ENCODE data around the gene PPP2R5A.
"Not testable (repeated sequence)": the region's sequence is repeated elsewhere in the genome, so short reads cannot be mapped to it uniquely, and the experiment has no call there.

The PPP2R5A gene

DNA sequence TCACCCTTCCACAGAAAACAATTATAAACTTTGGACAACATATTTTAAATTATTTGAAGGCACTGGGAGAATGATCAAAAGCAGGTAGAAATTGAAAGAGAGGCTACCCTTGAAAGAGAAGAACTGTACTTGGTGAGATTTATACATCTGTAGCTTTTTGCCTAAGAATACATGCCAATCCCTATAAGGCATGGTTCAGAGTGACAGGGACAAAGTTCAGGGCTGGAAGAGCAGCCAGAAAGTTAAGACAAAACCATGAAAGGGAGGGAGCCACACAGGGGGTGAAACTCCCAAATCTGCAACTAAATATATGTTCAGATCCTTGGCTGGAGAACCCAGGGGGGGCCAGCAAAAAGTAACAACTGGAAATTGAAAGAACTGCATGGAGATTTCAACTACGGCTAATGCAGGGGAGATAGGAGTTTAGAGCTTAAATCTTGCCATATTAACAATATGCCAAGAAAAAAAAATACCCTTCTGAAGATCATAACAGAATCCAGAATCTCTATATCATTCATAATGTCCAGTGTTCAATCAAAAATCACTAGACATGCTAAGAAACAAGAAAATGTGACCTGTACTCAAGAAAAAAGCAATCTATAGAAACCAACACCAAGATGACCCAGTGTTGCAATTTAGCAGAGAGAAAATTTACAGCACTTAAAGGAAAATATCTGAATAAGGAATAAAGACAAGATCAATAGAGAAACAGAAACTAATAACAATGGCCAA, 103.9 kb downstream of the PPP2R5A start:
- no peaks in the 10 kb centered on the region for H3F3A ChIP-seq (ENCODE audit: insufficient read depth, low read length)
- TF ChIP-seq EZH2 (optimal IDR thresholded peaks at IDR 0.05; ENCODE audit: low read depth, low read length) (no peak), EZH2phosphoT487 (IDR thresholded peaks at IDR 0.05; ENCODE audit: low read length) (no peak)
- TF ChIP-seq, protein P1, sequence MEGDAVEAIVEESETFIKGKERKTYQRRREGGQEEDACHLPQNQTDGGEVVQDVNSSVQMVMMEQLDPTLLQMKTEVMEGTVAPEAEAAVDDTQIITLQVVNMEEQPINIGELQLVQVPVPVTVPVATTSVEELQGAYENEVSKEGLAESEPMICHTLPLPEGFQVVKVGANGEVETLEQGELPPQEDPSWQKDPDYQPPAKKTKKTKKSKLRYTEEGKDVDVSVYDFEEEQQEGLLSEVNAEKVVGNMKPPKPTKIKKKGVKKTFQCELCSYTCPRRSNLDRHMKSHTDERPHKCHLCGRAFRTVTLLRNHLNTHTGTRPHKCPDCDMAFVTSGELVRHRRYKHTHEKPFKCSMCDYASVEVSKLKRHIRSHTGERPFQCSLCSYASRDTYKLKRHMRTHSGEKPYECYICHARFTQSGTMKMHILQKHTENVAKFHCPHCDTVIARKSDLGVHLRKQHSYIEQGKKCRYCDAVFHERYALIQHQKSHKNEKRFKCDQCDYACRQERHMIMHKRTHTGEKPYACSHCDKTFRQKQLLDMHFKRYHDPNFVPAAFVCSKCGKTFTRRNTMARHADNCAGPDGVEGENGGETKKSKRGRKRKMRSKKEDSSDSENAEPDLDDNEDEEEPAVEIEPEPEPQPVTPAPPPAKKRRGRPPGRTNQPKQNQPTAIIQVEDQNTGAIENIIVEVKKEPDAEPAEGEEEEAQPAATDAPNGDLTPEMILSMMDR (IDR thresholded peaks at IDR 0.05; ENCODE audit: low read length) = no peak
- H4K20me1 ChIP-seq (ENCODE audit: insufficient read depth, low read length) = no peaks in the 10 kb centered on the region
- DNase-seq = no peak
- no peaks in the 10 kb centered on the region for H3K9me2 ChIP-seq (replicated peaks; ENCODE audit: insufficient read depth, low read length)
- no peak overlapping the region for H3K9ac ChIP-seq (ENCODE audit: low read length)
- H3K9me3 ChIP-seq (replicated peaks; ENCODE audit: insufficient read depth, low read length) = no peaks in the 10 kb centered on the region
- no peak overlapping the region for H2AFZ ChIP-seq (ENCODE audit: low read length)
- no peaks in the 10 kb centered on the region for H3K4me1 ChIP-seq (ENCODE audit: low read length)
- H3K27ac ChIP-seq (ENCODE audit: low read length) = no peak overlapping the region
- no peak overlapping the region for H3K4me2 ChIP-seq (ENCODE audit: low read depth, low read length)
- H3K79me2 ChIP-seq (ENCODE audit: low read length) = no peaks in the 10 kb centered on the region
- H3K27me3 ChIP-seq (replicated peaks; ENCODE audit: insufficient read depth, low read length) = no peaks in the 10 kb centered on the region
- no peak overlapping the region for H3K4me3 ChIP-seq (ENCODE audit: low read length)
- H3K36me3 ChIP-seq (replicated peaks; ENCODE audit: insufficient read depth, low read length) = no peaks in the 10 kb centered on the region

DNA sequence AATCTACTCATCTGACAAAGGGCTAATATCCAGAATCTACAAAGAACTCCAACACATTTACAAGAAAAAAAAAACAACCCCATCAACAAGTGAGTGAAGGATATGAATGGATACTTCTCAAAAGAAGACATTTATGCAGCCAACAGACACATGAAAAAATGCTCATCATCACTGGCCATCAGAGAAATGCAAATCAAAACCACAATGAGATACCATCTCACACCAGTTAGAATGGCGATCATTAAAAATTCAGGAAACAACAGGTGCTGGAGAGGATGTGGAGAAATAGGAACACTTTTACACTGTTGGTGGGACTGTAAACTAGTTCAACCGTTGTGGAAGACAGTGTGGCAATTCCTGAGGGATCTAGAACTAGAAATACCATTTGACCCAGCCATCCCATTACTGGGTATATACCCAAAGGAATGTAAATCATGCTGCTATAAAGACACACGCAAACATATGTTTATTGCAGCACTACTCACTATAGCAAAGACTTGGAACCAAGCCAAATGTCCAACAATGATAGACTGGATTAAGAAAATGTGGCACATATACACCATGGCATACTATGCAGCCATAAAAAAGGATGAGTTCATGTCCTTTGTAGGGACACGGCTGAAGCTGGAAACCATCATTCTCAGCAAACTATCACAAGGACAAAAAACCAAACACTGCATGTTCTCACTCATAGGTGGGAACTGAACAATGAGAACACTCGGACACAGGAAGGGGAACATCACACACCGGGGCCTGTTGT, 110.6 kb downstream of the PPP2R5A start:
- H3K9ac ChIP-seq (ENCODE audit: low read length) = not testable (repeated sequence)

DNA sequence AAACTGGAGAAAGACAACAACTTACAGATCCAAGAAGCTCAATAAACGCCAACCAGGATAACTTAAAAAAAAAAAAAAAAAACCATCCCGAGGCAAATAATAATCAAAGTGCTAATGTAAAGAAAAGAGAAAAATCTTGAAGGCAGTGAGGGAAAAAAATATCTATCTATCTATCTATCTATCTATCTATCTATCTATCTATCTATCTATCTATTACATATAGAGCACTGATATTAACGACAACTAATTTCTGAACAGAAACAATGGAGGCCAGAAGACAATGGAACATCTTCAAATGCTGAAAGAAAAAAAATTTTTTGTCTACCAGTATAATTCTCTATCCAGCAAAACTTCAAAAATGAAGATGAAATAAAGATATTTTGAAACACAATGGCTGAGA, 111.4 kb downstream of the PPP2R5A start:
- no peaks in the 10 kb centered on the region for H3K4me1 ChIP-seq (ENCODE audit: low read length)
- no peak overlapping the region for H3K27ac ChIP-seq (ENCODE audit: low read length)
- DNase-seq = no peak
- no peak overlapping the region for H3K4me2 ChIP-seq (ENCODE audit: low read depth, low read length)
- no peak overlapping the region for H2AFZ ChIP-seq (ENCODE audit: low read length)
- H3K36me3 ChIP-seq (replicated peaks; ENCODE audit: insufficient read depth, low read length) = no peaks in the 10 kb centered on the region
- H4K20me1 ChIP-seq (ENCODE audit: insufficient read depth, low read length) = no peaks in the 10 kb centered on the region
- TF ChIP-seq, protein P1 (IDR thresholded peaks at IDR 0.05; ENCODE audit: low read length) = no peak
- TF ChIP-seq EZH2 (optimal IDR thresholded peaks at IDR 0.05; ENCODE audit: low read depth, low read length) (no peak), EZH2phosphoT487 (IDR thresholded peaks at IDR 0.05; ENCODE audit: low read length) (no peak)
- no peaks in the 10 kb centered on the region; the same call in 1 of the 2 replicates for H3K9me3 ChIP-seq (replicated peaks; ENCODE audit: insufficient read depth, low read length)
- no peaks in the 10 kb centered on the region for H3K9me2 ChIP-seq (replicated peaks; ENCODE audit: insufficient read depth, low read length)
- no peak overlapping the region for H3K9ac ChIP-seq (ENCODE audit: low read length)
- no peak overlapping the region for H3K4me3 ChIP-seq (ENCODE audit: low read length)
- no peaks in the 10 kb centered on the region for H3K27me3 ChIP-seq (replicated peaks; ENCODE audit: insufficient read depth, low read length)
- no peaks in the 10 kb centered on the region for H3K79me2 ChIP-seq (ENCODE audit: low read length)
- no peaks in the 10 kb centered on the region for H3F3A ChIP-seq (ENCODE audit: insufficient read depth, low read length)

More for the DNA sequence above, 110.6 kb downstream of the PPP2R5A start:
- not testable (repeated sequence) for H3K27me3 ChIP-seq (replicated peaks; ENCODE audit: insufficient read depth, low read length); H3K36me3 ChIP-seq (replicated peaks; ENCODE audit: insufficient read depth, low read length); DNase-seq; H4K20me1 ChIP-seq (ENCODE audit: insufficient read depth, low read length); H3K4me3 ChIP-seq (ENCODE audit: low read length); H3F3A ChIP-seq (ENCODE audit: insufficient read depth, low read length); H3K27ac ChIP-seq (ENCODE audit: low read length); H3K4me2 ChIP-seq (ENCODE audit: low read depth, low read length); H3K79me2 ChIP-seq (ENCODE audit: low read length); H3K4me1 ChIP-seq (ENCODE audit: low read length); H3K9me2 ChIP-seq (replicated peaks; ENCODE audit: insufficient read depth, low read length); H3K9me3 ChIP-seq (replicated peaks; ENCODE audit: insufficient read depth, low read length); H2AFZ ChIP-seq (ENCODE audit: low read length)

DNA sequence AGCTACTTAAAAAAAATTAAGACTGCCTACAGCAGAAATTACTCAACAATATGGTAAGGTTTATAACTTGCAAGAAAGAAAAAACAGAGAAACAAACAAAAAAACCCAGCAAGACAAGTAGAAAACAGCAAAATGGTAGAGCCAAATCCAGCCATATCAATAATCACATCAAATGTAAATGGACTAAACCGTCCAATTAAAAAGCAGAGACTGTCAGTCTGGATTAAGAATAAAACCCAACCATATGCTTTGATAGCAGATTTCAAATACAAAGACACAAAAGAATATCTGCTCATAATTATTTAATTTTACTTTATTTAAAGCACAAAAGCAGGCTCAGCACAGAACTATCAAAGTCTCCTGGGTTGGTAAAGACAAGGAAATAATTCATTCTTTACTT, 112.0 kb downstream of the PPP2R5A start:
- H4K20me1 ChIP-seq (ENCODE audit: insufficient read depth, low read length) = no peaks in the 10 kb centered on the region
- no peaks in the 10 kb centered on the region for H3F3A ChIP-seq (ENCODE audit: insufficient read depth, low read length)
- H3K4me3 ChIP-seq (ENCODE audit: low read length) = no peak overlapping the region
- no peak for TF ChIP-seq EZH2 (optimal IDR thresholded peaks at IDR 0.05; ENCODE audit: low read depth, low read length)
- no peak for TF ChIP-seq EZH2phosphoT487 (IDR thresholded peaks at IDR 0.05; ENCODE audit: low read length)
- TF ChIP-seq, protein P1 (IDR thresholded peaks at IDR 0.05; ENCODE audit: low read length) = no peak
- H3K9ac ChIP-seq (ENCODE audit: low read length) = no peak overlapping the region
- DNase-seq = no peak
- no peak overlapping the region for H3K4me2 ChIP-seq (ENCODE audit: low read depth, low read length)
- H3K27ac ChIP-seq (ENCODE audit: low read length) = no peak overlapping the region
- no peaks in the 10 kb centered on the region for H3K27me3 ChIP-seq (replicated peaks; ENCODE audit: insufficient read depth, low read length)
- H3K9me3 ChIP-seq (replicated peaks; ENCODE audit: insufficient read depth, low read length) = no peaks in the 10 kb centered on the region; the same call in 1 of the 2 replicates
- no peaks in the 10 kb centered on the region for H3K36me3 ChIP-seq (replicated peaks; ENCODE audit: insufficient read depth, low read length)
- no peaks in the 10 kb centered on the region for H3K4me1 ChIP-seq (ENCODE audit: low read length)
- no peaks in the 10 kb centered on the region for H3K79me2 ChIP-seq (ENCODE audit: low read length)
- H2AFZ ChIP-seq (ENCODE audit: low read length) = no peak overlapping the region
- no peaks in the 10 kb centered on the region for H3K9me2 ChIP-seq (replicated peaks; ENCODE audit: insufficient read depth, low read length)
